HT-29 (cell line): ENCODE data around the gene DAND5. TPM values are rescaled to one million over a fixed set of nuclear protein-coding genes. Genes with fewer than 3 reads are reported as not detected.

Experiments
- DNase-seq: peaks from one replicate; pipeline ENCODE4 v3.0.0-alpha.2; 2015; ENCODE audit warnings: low spot score
- small RNA-seq: library from RNA; depleted of rRNA; stranded (forward); fragments of <200 nt; gene quantifications from one replicate; pipeline ENCODE3, GENCODE V24; 2014
- total RNA-seq: library from RNA; depleted of rRNA; stranded (reverse); fragments of >200 nt; shearing (Covaris generic); gene quantifications from 2 replicates; pipeline ENCODE4 v1.2.3, GENCODE V29; 2014; rRNA removed

DAND5 gene
- total RNA-seq, 1 experiment from 2014 or later = not detected

GRCh38 chr19:13022111-13022858, 52.9 kb downstream of the DAND5 start:
- DNase-seq = no peak

GRCh38 chr19:13022859-13023636, 53.7 kb downstream of the DAND5 start:
- peak; percentile 60 for DNase-seq

GRCh38 chr19:13023656-13024055, 54.3 kb downstream of the DAND5 start:
- no peak for DNase-seq

Small RNA genes within 50 kb of the gene (small RNA-seq; reads per million reads assigned to genes)
- not detected for gene MIR5695
- gene MIR6515 = not detected

Other genes starting within 250 kb of the DAND5 start
- gene TNPO2, start 245.6 kb upstream of the DAND5 start, total RNA-seq = 24.5 TPM in 2 replicates
- gene TRIR, start 234.9 kb upstream of the DAND5 start, total RNA-seq = 258 and 260 TPM in 2 replicates
- 90.4 and 105 TPM in 2 replicates for gene GET3, start 232.1 kb upstream of the DAND5 start, total RNA-seq
- gene BEST2, start 217.8 kb upstream of the DAND5 start, total RNA-seq = 0.37 and 0.48 TPM in 2 replicates
- 64.1 and 72.2 TPM in 2 replicates for gene HOOK2, start 194.0 kb upstream of the DAND5 start, total RNA-seq
- 568 and 620 TPM in 2 replicates for gene JUNB, start 178.1 kb upstream of the DAND5 start, total RNA-seq
- 378 and 396 TPM in 2 replicates for gene PRDX2, start 167.8 kb upstream of the DAND5 start, total RNA-seq
- gene THSD8, start 167.5 kb upstream of the DAND5 start, total RNA-seq = 0.10 TPM in 1 of 2 replicates, not detected in the other
- 48.2 and 55.4 TPM in 2 replicates for gene RNASEH2A, start 163.0 kb upstream of the DAND5 start, total RNA-seq
- 0.13 and 0.16 TPM in 2 replicates for gene RTBDN, start 135.0 kb upstream of the DAND5 start, total RNA-seq
- gene MAST1, start 131.1 kb upstream of the DAND5 start, total RNA-seq = 0.58 and 1.7 TPM in 2 replicates
- gene DNASE2, start 88.1 kb upstream of the DAND5 start, total RNA-seq = 20.9 and 27.6 TPM in 2 replicates
- gene KLF1, start 82.4 kb upstream of the DAND5 start, total RNA-seq = not detected in 2 replicates
- 24.6 and 27.2 TPM in 2 replicates for gene GCDH, start 78.4 kb upstream of the DAND5 start, total RNA-seq
- not detected in 2 replicates for gene SYCE2, start 50.3 kb upstream of the DAND5 start, total RNA-seq
- 84.6 and 96.2 TPM in 2 replicates for gene FARSA, start 35.9 kb upstream of the DAND5 start, total RNA-seq
- 803 and 831 TPM in 2 replicates for gene CALR, start 31.0 kb upstream of the DAND5 start, total RNA-seq
- gene RAD23A, start 23.7 kb upstream of the DAND5 start, total RNA-seq = 217 TPM in 2 replicates
- 75.2 and 80.9 TPM in 2 replicates for gene GADD45GIP1, start 12.4 kb upstream of the DAND5 start, total RNA-seq
- 22.4 and 32.3 TPM in 2 replicates for gene NFIX, start 25.9 kb downstream of the DAND5 start, total RNA-seq
- 1.8 and 2.5 TPM in 2 replicates for gene LYL1, start 133.3 kb downstream of the DAND5 start, total RNA-seq
- 52.8 and 59.8 TPM in 2 replicates for gene TRMT1, start 147.2 kb downstream of the DAND5 start, total RNA-seq
- gene NACC1, start 148.7 kb downstream of the DAND5 start, total RNA-seq = 130 and 133 TPM in 2 replicates
- 86.0 and 102 TPM in 2 replicates for gene STX10, start 180.8 kb downstream of the DAND5 start, total RNA-seq
- gene IER2, start 180.8 kb downstream of the DAND5 start, total RNA-seq = 144 and 159 TPM in 2 replicates